ENCODE data around the gene CROCC2. TPM values are rescaled to one million over a fixed set of nuclear protein-coding genes. Genes with fewer than 3 reads are reported as not detected.

Gene CROCC2
- polyA plus RNA-seq, 1 experiment: not detected

DNA sequence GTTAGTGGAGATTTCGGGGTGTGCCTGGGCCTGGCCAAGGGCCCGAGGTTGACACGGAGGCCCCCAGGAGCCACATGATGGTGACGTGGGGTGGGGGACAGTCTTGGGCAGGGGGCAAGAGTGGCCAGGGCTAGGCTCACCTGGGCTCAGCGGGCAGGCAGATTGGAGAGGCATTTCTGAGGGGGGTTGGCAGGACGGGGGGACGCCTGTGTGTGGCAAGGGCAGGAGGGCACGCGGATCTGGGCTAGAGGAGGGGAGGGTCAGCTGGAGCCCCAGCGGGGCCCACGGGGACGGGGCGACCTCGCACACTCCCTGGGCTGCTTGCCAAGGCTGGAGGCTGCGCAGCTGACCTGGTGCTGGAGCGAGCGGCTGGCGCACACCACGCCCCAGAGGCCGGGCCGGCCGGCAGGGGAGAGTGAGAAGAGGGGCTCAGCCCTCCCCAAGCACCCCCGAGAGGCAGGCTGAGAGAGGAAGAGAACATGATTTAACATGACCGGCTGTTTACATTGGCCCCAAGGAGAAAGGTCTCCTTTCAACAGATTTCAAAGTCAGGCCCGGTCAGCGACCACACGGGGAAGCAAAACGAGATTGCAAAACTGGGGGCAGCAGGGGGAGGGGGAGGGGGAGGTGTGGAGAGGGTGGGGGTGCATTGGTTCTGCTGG, 54.3 kb downstream of the CROCC2 start:
- Histone ChIP-seq H3K4me3 (ENCODE audit: low read depth, low read length) (no peak overlapping the region), H3K27ac (ENCODE audit: low read depth, low read length) (no peak overlapping the region), H3K27me3 (ENCODE audit: control insufficient read depth, insufficient read depth, low read length) (peaks cover 25% of the 10 kb centered on the region), H3K9me3 (ENCODE audit: control insufficient read depth, insufficient read depth, low read length) (no peaks in the 10 kb centered on the region; the same call in 1 of the 2 replicates)
- CTCF ChIA-PET: no interaction called here
- POLR2A ChIA-PET: no interaction called here
- DNase-seq (ENCODE audit: low read depth, low spot score): no peak
- TF ChIP-seq, protein P1, sequence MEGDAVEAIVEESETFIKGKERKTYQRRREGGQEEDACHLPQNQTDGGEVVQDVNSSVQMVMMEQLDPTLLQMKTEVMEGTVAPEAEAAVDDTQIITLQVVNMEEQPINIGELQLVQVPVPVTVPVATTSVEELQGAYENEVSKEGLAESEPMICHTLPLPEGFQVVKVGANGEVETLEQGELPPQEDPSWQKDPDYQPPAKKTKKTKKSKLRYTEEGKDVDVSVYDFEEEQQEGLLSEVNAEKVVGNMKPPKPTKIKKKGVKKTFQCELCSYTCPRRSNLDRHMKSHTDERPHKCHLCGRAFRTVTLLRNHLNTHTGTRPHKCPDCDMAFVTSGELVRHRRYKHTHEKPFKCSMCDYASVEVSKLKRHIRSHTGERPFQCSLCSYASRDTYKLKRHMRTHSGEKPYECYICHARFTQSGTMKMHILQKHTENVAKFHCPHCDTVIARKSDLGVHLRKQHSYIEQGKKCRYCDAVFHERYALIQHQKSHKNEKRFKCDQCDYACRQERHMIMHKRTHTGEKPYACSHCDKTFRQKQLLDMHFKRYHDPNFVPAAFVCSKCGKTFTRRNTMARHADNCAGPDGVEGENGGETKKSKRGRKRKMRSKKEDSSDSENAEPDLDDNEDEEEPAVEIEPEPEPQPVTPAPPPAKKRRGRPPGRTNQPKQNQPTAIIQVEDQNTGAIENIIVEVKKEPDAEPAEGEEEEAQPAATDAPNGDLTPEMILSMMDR (IDR thresholded peaks at IDR 0.05; ENCODE audit: low read depth, low read length): no peak

DNA sequence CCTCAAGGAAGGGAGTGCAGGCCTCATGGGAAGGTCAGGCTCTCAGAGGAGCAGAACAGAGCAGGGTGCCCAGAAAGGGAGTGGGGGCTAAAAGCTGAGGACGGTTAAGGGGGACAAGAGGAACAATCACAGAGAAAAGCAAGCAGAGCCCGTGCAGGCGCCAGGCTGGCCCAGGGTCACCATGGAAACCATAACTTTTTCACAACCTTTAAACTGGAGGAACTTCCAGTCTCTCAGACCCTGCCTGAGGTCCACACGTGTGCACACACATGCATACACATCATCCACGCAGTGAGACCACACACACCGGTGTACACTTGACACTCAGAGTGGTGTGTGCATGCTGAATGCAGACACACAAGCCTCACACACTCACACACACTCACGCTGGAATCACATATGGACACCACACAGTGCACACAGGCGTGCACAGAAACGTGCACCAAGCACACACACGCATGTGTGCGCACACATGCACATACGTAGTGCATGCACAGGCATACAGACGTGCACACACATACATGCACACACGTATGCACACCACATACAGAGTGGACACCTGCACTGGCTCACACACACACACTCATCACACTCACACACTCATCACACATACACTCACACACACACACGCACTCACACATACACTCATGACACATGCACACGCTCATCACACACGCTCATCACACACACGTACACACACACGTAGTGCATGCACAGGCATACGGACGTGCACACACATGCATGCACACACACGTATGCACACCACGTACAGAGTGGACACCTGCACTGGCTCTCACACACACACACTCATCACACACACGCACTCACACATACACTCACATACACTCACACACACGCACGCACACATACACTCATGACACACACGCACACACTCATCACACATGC, 55.1 kb downstream of the CROCC2 start:
- H3K27ac ChIP-seq (ENCODE audit: low read depth, low read length): no peak overlapping the region
- POLR2A ChIA-PET: no interaction called here
- H3K9me3 ChIP-seq (ENCODE audit: control insufficient read depth, insufficient read depth, low read length): no peaks in the 10 kb centered on the region; the same call in 1 of the 2 replicates
- peaks cover 19% of the 10 kb centered on the region for H3K27me3 ChIP-seq (ENCODE audit: control insufficient read depth, insufficient read depth, low read length)
- H3K4me3 ChIP-seq (ENCODE audit: low read depth, low read length): no peak overlapping the region
- CTCF ChIA-PET: no interaction called here
- DNase-seq (ENCODE audit: low read depth, low spot score): no peak
- TF ChIP-seq, protein P1 (IDR thresholded peaks at IDR 0.05; ENCODE audit: low read depth, low read length): no peak

DNA sequence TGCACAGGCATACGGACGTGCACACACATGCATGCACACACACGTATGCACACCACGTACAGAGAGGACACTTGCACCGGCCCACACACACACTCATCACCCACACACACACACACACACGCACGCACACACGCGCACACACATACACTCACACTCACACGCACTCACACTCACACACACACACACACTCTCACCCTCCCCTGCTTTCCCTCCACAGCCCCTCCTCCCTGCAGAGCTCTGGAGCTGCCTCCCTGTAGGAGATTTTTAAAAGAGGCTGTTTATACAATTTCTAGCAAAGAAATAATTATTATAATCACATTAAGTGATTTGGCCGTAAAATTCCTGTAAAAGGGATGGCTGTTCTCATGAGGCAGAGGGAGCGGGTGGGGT, 55.8 kb downstream of the CROCC2 start:
- peaks cover 13% of the 10 kb centered on the region for H3K27me3 ChIP-seq (ENCODE audit: control insufficient read depth, insufficient read depth, low read length)

DNA sequence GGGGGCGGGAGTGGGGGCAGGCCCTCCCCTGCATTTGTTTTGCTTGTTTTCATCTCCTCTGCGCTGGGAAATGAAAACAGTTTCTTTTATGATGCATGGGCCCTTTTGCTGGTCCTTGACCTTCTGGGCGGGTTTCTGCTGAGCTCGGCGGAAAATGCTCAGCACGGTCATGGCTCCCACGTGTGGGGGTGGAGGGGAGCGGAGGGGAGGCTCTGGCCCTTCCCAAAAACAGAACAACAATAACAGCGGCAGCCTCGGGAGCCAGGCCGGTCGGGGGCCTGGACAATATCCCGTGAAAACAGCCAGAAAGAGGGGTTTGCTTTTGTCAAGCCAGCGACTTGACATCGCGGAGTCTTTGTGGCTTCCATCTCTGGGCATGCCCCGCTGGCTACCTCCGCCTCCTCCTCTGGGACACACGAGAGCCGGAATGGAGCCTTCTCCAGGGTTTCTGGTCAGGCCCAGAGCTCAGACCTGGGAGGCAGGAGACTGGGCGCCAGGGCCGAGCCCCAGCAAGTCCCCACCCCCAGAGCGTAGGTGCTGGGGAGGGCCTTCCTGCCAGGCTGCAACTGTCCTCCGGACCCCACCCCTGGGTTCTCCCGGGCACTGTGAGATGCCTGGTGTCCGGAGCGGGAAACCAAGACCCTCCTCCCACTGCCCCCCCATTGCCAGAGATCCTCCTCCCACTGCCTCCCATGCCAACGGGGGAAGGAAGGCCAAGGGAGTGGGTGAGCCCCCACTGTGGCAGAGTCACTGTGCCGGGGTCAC, 56.3 kb downstream of the CROCC2 start:
- H3K27ac ChIP-seq (ENCODE audit: low read depth, low read length): no peak overlapping the region
- no peak overlapping the region for H3K4me3 ChIP-seq (ENCODE audit: low read depth, low read length)
- TF ChIP-seq, protein P1 (IDR thresholded peaks at IDR 0.05; ENCODE audit: low read depth, low read length): no peak
- no peak for DNase-seq (ENCODE audit: low read depth, low spot score)
- ChIA-PET CTCF (interaction anchor here (0.6 kb wide), 1 partner anchor 111 kb away, joined by 3 read pairs; no protein-coding TSS in a partner anchor), POLR2A (no interaction called here)
- H3K9me3 ChIP-seq (ENCODE audit: control insufficient read depth, insufficient read depth, low read length): no peaks in the 10 kb centered on the region
- H3K27me3 ChIP-seq (ENCODE audit: control insufficient read depth, insufficient read depth, low read length): peaks cover 12% of the 10 kb centered on the region

More for the DNA sequence above, 55.8 kb downstream of the CROCC2 start:
- no peak for DNase-seq (ENCODE audit: low read depth, low spot score)
- ChIA-PET CTCF (interaction anchor here (0.6 kb wide), 1 partner anchor 110 kb away, joined by 3 read pairs; no protein-coding TSS in a partner anchor), POLR2A (no interaction called here)
- Histone ChIP-seq H3K4me3 (ENCODE audit: low read depth, low read length) (no peak overlapping the region), H3K27ac (ENCODE audit: low read depth, low read length) (no peak overlapping the region), H3K9me3 (ENCODE audit: control insufficient read depth, insufficient read depth, low read length) (no peaks in the 10 kb centered on the region; the same call in 1 of the 2 replicates)
- TF ChIP-seq, protein P1 (IDR thresholded peaks at IDR 0.05; ENCODE audit: low read depth, low read length): no peak

Measured in AG04450 (cell line).